Measurements from ENCODE around the gene WDR44. TPM values are rescaled to one million over a fixed set of nuclear protein-coding genes. Genes with fewer than 3 reads are reported as not detected.

WDR44 gene
- total RNA-seq, 1 experiment from 2014 or later, result 18.4 TPM

DNA sequence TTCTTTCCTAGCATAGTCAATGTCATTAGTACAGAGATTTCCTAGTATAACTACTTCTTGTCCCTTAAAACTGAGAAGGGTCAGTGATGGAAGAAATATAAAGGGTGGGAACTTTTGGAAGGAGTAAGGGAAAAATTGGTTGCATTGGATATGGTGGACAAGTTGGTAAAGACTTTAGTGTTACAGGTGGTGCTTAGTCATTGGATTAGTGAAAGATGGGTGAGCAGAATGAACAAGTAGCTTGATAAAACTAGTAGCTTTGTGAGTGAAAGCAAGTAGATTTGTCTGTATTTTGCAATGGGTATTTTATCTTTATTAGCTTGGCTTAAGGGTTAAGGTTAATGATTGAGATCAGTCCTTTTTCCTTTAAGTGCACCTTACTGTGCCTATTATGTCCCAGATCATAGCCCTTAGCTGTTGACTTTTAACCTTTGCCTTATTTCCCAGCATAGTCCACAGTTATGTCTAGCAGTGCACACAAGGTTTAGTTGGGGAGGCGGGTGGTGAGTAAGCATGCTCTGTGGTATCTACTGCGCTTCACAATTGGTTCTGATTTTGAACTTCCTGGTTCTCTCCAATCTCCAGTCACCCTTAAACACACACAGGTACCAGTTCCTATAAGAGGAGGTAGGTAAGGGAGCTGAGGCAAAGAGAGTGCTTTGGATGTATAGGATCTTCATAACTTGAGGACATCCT is 9.5 kb downstream of the WDR44 start:
- Mint-ChIP-seq H3K36me3 (no peaks in the 10 kb centered on the region), H3K4me3 (no peak overlapping the region), H3K4me1 (peaks cover 37% of the 10 kb centered on the region), H3K27me3 (ENCODE audit: low read depth) (no peaks in the 10 kb centered on the region), H3K9me3 (no peaks in the 10 kb centered on the region), H3K27ac (no peak overlapping the region)
- CTCF ChIA-PET, result no interaction called here
- DNase-seq (ENCODE audit: low spot score), result no peak
- TF ChIP-seq NFE2L1 (CRISPR knock-in tag; IDR thresholded peaks at IDR 0.05) (no peak), OVOL2 (CRISPR knock-in tag; IDR thresholded peaks at IDR 0.05; ENCODE audit: borderline replicate concordance) (no peak), AFF4 (CRISPR knock-in tag; IDR thresholded peaks at IDR 0.05; ENCODE audit: borderline replicate concordance) (no peak), ATF6 (CRISPR knock-in tag; IDR thresholded peaks at IDR 0.05) (no peak), ZNF317 (CRISPR knock-in tag; IDR thresholded peaks at IDR 0.05; ENCODE audit: borderline replicate concordance, low read depth) (no peak), FOXK1 (CRISPR knock-in tag; IDR thresholded peaks at IDR 0.05) (no peak), IRF2 (CRISPR knock-in tag; IDR thresholded peaks at IDR 0.05; ENCODE audit: borderline replicate concordance, low read depth) (no peak), ZBTB43 (CRISPR knock-in tag; IDR thresholded peaks at IDR 0.05) (no peak), ELF4 (CRISPR knock-in tag; IDR thresholded peaks at IDR 0.05; ENCODE audit: low read depth) (no peak), SMAD3 (CRISPR knock-in tag; IDR thresholded peaks at IDR 0.05; ENCODE audit: borderline replicate concordance) (no peak), ZNF138 (CRISPR knock-in tag; conservative IDR thresholded peaks at IDR 0.05) (no peak), GTF2I (CRISPR knock-in tag; conservative IDR thresholded peaks at IDR 0.05) (no peak), MYBL2 (CRISPR knock-in tag; IDR thresholded peaks at IDR 0.05) (no peak)
- TF ChIP-seq, protein P1, sequence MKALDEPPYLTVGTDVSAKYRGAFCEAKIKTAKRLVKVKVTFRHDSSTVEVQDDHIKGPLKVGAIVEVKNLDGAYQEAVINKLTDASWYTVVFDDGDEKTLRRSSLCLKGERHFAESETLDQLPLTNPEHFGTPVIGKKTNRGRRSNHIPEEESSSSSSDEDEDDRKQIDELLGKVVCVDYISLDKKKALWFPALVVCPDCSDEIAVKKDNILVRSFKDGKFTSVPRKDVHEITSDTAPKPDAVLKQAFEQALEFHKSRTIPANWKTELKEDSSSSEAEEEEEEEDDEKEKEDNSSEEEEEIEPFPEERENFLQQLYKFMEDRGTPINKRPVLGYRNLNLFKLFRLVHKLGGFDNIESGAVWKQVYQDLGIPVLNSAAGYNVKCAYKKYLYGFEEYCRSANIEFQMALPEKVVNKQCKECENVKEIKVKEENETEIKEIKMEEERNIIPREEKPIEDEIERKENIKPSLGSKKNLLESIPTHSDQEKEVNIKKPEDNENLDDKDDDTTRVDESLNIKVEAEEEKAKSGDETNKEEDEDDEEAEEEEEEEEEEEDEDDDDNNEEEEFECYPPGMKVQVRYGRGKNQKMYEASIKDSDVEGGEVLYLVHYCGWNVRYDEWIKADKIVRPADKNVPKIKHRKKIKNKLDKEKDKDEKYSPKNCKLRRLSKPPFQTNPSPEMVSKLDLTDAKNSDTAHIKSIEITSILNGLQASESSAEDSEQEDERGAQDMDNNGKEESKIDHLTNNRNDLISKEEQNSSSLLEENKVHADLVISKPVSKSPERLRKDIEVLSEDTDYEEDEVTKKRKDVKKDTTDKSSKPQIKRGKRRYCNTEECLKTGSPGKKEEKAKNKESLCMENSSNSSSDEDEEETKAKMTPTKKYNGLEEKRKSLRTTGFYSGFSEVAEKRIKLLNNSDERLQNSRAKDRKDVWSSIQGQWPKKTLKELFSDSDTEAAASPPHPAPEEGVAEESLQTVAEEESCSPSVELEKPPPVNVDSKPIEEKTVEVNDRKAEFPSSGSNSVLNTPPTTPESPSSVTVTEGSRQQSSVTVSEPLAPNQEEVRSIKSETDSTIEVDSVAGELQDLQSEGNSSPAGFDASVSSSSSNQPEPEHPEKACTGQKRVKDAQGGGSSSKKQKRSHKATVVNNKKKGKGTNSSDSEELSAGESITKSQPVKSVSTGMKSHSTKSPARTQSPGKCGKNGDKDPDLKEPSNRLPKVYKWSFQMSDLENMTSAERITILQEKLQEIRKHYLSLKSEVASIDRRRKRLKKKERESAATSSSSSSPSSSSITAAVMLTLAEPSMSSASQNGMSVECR (CRISPR knock-in tag; IDR thresholded peaks at IDR 0.05; ENCODE audit: borderline replicate concordance), result no peak
- TF ChIP-seq, protein P2, sequence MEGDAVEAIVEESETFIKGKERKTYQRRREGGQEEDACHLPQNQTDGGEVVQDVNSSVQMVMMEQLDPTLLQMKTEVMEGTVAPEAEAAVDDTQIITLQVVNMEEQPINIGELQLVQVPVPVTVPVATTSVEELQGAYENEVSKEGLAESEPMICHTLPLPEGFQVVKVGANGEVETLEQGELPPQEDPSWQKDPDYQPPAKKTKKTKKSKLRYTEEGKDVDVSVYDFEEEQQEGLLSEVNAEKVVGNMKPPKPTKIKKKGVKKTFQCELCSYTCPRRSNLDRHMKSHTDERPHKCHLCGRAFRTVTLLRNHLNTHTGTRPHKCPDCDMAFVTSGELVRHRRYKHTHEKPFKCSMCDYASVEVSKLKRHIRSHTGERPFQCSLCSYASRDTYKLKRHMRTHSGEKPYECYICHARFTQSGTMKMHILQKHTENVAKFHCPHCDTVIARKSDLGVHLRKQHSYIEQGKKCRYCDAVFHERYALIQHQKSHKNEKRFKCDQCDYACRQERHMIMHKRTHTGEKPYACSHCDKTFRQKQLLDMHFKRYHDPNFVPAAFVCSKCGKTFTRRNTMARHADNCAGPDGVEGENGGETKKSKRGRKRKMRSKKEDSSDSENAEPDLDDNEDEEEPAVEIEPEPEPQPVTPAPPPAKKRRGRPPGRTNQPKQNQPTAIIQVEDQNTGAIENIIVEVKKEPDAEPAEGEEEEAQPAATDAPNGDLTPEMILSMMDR (IDR thresholded peaks at IDR 0.05), result no peak
- TF ChIP-seq, protein P3, sequence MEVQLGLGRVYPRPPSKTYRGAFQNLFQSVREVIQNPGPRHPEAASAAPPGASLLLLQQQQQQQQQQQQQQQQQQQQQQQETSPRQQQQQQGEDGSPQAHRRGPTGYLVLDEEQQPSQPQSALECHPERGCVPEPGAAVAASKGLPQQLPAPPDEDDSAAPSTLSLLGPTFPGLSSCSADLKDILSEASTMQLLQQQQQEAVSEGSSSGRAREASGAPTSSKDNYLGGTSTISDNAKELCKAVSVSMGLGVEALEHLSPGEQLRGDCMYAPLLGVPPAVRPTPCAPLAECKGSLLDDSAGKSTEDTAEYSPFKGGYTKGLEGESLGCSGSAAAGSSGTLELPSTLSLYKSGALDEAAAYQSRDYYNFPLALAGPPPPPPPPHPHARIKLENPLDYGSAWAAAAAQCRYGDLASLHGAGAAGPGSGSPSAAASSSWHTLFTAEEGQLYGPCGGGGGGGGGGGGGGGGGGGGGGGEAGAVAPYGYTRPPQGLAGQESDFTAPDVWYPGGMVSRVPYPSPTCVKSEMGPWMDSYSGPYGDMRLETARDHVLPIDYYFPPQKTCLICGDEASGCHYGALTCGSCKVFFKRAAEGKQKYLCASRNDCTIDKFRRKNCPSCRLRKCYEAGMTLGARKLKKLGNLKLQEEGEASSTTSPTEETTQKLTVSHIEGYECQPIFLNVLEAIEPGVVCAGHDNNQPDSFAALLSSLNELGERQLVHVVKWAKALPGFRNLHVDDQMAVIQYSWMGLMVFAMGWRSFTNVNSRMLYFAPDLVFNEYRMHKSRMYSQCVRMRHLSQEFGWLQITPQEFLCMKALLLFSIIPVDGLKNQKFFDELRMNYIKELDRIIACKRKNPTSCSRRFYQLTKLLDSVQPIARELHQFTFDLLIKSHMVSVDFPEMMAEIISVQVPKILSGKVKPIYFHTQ (CRISPR knock-in tag; IDR thresholded peaks at IDR 0.05), result no peak
- TF ChIP-seq, protein P4, sequence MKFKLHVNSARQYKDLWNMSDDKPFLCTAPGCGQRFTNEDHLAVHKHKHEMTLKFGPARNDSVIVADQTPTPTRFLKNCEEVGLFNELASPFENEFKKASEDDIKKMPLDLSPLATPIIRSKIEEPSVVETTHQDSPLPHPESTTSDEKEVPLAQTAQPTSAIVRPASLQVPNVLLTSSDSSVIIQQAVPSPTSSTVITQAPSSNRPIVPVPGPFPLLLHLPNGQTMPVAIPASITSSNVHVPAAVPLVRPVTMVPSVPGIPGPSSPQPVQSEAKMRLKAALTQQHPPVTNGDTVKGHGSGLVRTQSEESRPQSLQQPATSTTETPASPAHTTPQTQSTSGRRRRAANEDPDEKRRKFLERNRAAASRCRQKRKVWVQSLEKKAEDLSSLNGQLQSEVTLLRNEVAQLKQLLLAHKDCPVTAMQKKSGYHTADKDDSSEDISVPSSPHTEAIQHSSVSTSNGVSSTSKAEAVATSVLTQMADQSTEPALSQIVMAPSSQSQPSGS (CRISPR knock-in tag; IDR thresholded peaks at IDR 0.05; ENCODE audit: borderline replicate concordance, low read depth), result no peak
- POLR2A ChIA-PET, result no interaction called here
- ATAC-seq, result no peak
